ENCODE data around the gene LINGO3. TPM values are rescaled to one million over a fixed set of nuclear protein-coding genes. Genes with fewer than 3 reads are reported as not detected.

The LINGO3 gene
- total and polyA plus RNA-seq, 2 of the 4 experiments (the other 2 are of a cell fraction) = not detected

- intact Hi-C loops (cut with micrococcal nuclease) = loop anchor here (1.0 kb wide), 1 partner anchor 115 kb away; no protein-coding TSS in a partner anchor
These were observed 32.1 kb downstream of the LINGO3 start for GRCh38 chr19:2275588-2276428.

More at GRCh38 chr19:2275588-2276428, 32.1 kb downstream of the LINGO3 start:
- dilution Hi-C loops (cut with HindIII; ENCODE audit: low sequenced_read_pairs, unreplicated experiment) = no loop called here
- no peak overlapping the region for H3K18ac ChIP-seq (ENCODE audit: low read depth, low read length)
- no peak overlapping the region for H4K8ac ChIP-seq (ENCODE audit: low read depth in 2 of 2, low read length in 2 of 2)
- no peak overlapping the region for H3K4ac ChIP-seq (ENCODE audit: low read depth, low read length)
- H2BK20ac ChIP-seq (ENCODE audit: low read depth, low read length) = no peak overlapping the region
- no peak for DNase-seq
- in situ Hi-C loops (cut with MboI; ENCODE audit: low sequenced_read_pairs) = loop anchor here (10.0 kb wide), 1 partner anchor 339 kb away; no protein-coding TSS in a partner anchor
- H3K9me1 ChIP-seq (ENCODE audit: insufficient read depth, low read length) = no peaks in the 10 kb centered on the region; the same call in 1 of the 2 replicates
- no peaks in the 10 kb centered on the region for H3K27me3 ChIP-seq (ENCODE audit: control insufficient read depth, insufficient read depth, low read length)
- no peak overlapping the region for H3K14ac ChIP-seq (replicated peaks; ENCODE audit: low read depth, low read length)
- H3K4me1 ChIP-seq (ENCODE audit: control insufficient read depth, insufficient read depth, low read length) = peaks cover 14% of the 10 kb centered on the region
- POLR2A ChIA-PET (ENCODE audit: unreplicated experiment) = no interaction called here
- H3K79me1 ChIP-seq (ENCODE audit: low read depth in 1 of 2, low read length in 2 of 2) = peaks cover 7 to 42% of the 10 kb centered on the region in 2 experiments
- CTCF ChIA-PET = no interaction called here
- 74% methylated on average over 54 of the region's 74 CpGs; no CpG with 5 or more reads in 1 of the 2 experiments for WGBS, 2 experiments (ENCODE audit: extremely low coverage in 2 of 2, insufficient read length in 1 of 2)
- no peak overlapping the region for H2BK120ac ChIP-seq (ENCODE audit: low read depth, low read length)
- peaks cover 63% of the 10 kb centered on the region for H4K20me1 ChIP-seq (ENCODE audit: insufficient read depth, low read length)
- ATAC-seq (ENCODE audit: low read depth) = no peak
- no peak overlapping the region for H2BK15ac ChIP-seq (ENCODE audit: low read depth, low read length)
- TF ChIP-seq FOS (IDR thresholded peaks at IDR 0.05; ENCODE audit: low read depth, low read length) (no peak), RFX5 (IDR thresholded peaks at IDR 0.05; ENCODE audit: low read depth, low read length) (no peak), CHD1 (IDR thresholded peaks at IDR 0.05; ENCODE audit: low read depth, low read length) (no peak), CEBPB (IDR thresholded peaks at IDR 0.05; ENCODE audit: low read depth, low read length) (no peak), POLR2A (IDR thresholded peaks at IDR 0.05; ENCODE audit: low read depth, low read length) (no peak), MAZ (IDR thresholded peaks at IDR 0.05; ENCODE audit: borderline replicate concordance, low read depth, low read length) (no peak), CTCF (conservative IDR thresholded peaks at IDR 0.05; ENCODE audit: low read depth, low read length) (no peak)
- no peak overlapping the region for H3K27ac ChIP-seq (ENCODE audit: insufficient read depth, low read length)
- no peak overlapping the region for H2AK5ac ChIP-seq (ENCODE audit: low read depth, low read length)
- H3K4me3 ChIP-seq (ENCODE audit: insufficient read depth, low read depth, low read length) = no peak overlapping the region
- H3K23ac ChIP-seq (ENCODE audit: low read depth, low read length) = no peak overlapping the region
- H2BK5ac ChIP-seq (ENCODE audit: low read depth, low read length, poor library complexity, severe bottlenecking) = no peak overlapping the region
- H4K91ac ChIP-seq (ENCODE audit: insufficient read depth, low read depth, low read length) = no peak overlapping the region
- H3K4me2 ChIP-seq (ENCODE audit: low read depth, low read length) = no peak overlapping the region
- H3K9me3 ChIP-seq (ENCODE audit: control insufficient read depth, insufficient read depth, low read length) = no peaks in the 10 kb centered on the region
- no peak overlapping the region for H4K5ac ChIP-seq (ENCODE audit: low read depth, low read length)
- no peak overlapping the region for H3K56ac ChIP-seq (ENCODE audit: extremely low read depth, insufficient read depth, low read length)
- H3K36me3 ChIP-seq (ENCODE audit: control insufficient read depth, insufficient read depth, low read length) = peaks cover 34% of the 10 kb centered on the region
- H2AK9ac ChIP-seq (replicated peaks; ENCODE audit: low read depth, low read length, poor library complexity) = peak overlapping the region; percentile 42
- no peak overlapping the region for H3K9ac ChIP-seq (ENCODE audit: low read depth, low read length)
- peak overlapping the region; percentile 21 for H2AFZ ChIP-seq (replicated peaks; ENCODE audit: low read length, poor library complexity)
- no TSS peak for BruUV-seq (replicated peaks)
